Liver (tissue), 9 donors: ENCODE data around the gene HIGD2B. TPM values are rescaled to one million over a fixed set of nuclear protein-coding genes. Genes with fewer than 3 reads are reported as not detected.

Source experiments
- DNase-seq: peaks from one replicate; pipeline ENCODE4 v3.0.0-alpha.2; 2017; ENCODE audit warnings: low spot score
- H3K27ac ChIP-seq, 2 donors: one replicate each; pipeline ENCODE4 v1.7.0; 2013; ENCODE audit warnings: inconsistent platforms in 2 of 2, low read length in 2 of 2, control low read depth in 1 of 2, low read depth in 1 of 2, mild to moderate bottlenecking in 1 of 2
- H3K27me3 ChIP-seq, 4 donors: one replicate each; pipeline versions ENCODE4 v1.6.1 to v1.7.0; 2013; ENCODE audit warnings: low read length in 3 of 4, inconsistent platforms in 1 of 4, mild to moderate bottlenecking in 1 of 4, moderate library complexity in 1 of 4; ENCODE audit not compliant: control insufficient read depth in 4 of 4, insufficient read depth in 4 of 4
- H3K36me3 ChIP-seq, 4 donors: one replicate each; pipeline versions ENCODE4 v1.6.1 to v1.7.0; 2013; ENCODE audit warnings: low read length in 3 of 4, mild to moderate bottlenecking in 3 of 4, low read depth in 1 of 4, moderate library complexity in 1 of 4; ENCODE audit not compliant: control insufficient read depth in 4 of 4, insufficient read depth in 3 of 4
- H3K4me1 ChIP-seq, 4 donors: one replicate each; pipeline versions ENCODE4 v1.6.1 to v1.7.0; 2013; ENCODE audit warnings: low read length in 3 of 4, mild to moderate bottlenecking in 3 of 4, moderate library complexity in 1 of 4; ENCODE audit not compliant: control insufficient read depth in 4 of 4, insufficient read depth in 4 of 4
- H3K4me3 ChIP-seq, 3 donors: one replicate each; pipeline versions ENCODE4 v1.6.1 to v1.7.0; 2013; ENCODE audit warnings: low read length in 3 of 3, control low read depth in 1 of 3, low read depth in 1 of 3, mild to moderate bottlenecking in 1 of 3
- H3K9ac ChIP-seq, 2 donors: one replicate each; pipeline ENCODE4 v1.7.0; 2013; ENCODE audit warnings: low read length in 2 of 2, mild to moderate bottlenecking in 2 of 2, moderate library complexity in 2 of 2, control low read depth in 1 of 2, low read depth in 1 of 2
- H3K9me3 ChIP-seq, 4 donors: one replicate each; pipeline versions ENCODE4 v1.6.1 to v1.7.0; 2013; ENCODE audit warnings: low read length in 3 of 4; ENCODE audit not compliant: control insufficient read depth in 4 of 4
- ATF3 ChIP-seq: IDR thresholded peaks from 2 replicates; pipeline ENCODE4 v1.6.1; 2016; ENCODE audit warnings: antibody characterized with exemption
- CTCF ChIP-seq: fragments of 150-350 bp; IDR thresholded peaks from 2 replicates; pipeline ENCODE4 v1.5.1; 2017; ENCODE audit warnings: improper control_type of control experiment, low read depth, low read length; ENCODE audit not compliant: missing input control
- EGR1 ChIP-seq, 2 donors: IDR thresholded peaks; 2 replicates each; pipeline ENCODE4 v1.6.1; 2016 to 2018; ENCODE audit warnings: antibody characterized with exemption in 2 of 2, low read depth in 2 of 2
- FOXA1 ChIP-seq: IDR thresholded peaks from 2 replicates; pipeline ENCODE4 v1.6.1; 2016; ENCODE audit warnings: antibody characterized with exemption
- FOXA2 ChIP-seq: IDR thresholded peaks from 2 replicates; pipeline ENCODE4 v1.6.1; 2016; ENCODE audit warnings: antibody characterized with exemption
- GABPA ChIP-seq, 2 donors: IDR thresholded peaks in 1 of 2; conservative IDR thresholded peaks in 1 of 2; 2 replicates each; pipeline ENCODE4 v1.6.1; 2016; ENCODE audit warnings: antibody characterized with exemption in 2 of 2, mild to moderate bottlenecking in 1 of 2, moderate library complexity in 1 of 2
- HNF4A ChIP-seq, 2 donors: conservative IDR thresholded peaks; 2 replicates each; pipeline ENCODE4 v1.6.1; 2016; ENCODE audit warnings: antibody characterized with exemption in 2 of 2, mild to moderate bottlenecking in 2 of 2
- HNF4G ChIP-seq: IDR thresholded peaks from 2 replicates; pipeline ENCODE4 v1.6.1; 2016; ENCODE audit warnings: antibody characterized with exemption
- JUND ChIP-seq, 2 donors: IDR thresholded peaks; 2 replicates each; pipeline ENCODE4 v1.6.1; 2016; ENCODE audit warnings: antibody characterized with exemption in 2 of 2
- MAX ChIP-seq: IDR thresholded peaks from 2 replicates; pipeline ENCODE4 v1.6.1; 2016; ENCODE audit warnings: antibody characterized with exemption
- NR2F2 ChIP-seq: IDR thresholded peaks from 2 replicates; pipeline ENCODE4 v1.6.1; 2016; ENCODE audit warnings: antibody characterized with exemption
- RAD21 ChIP-seq, 2 donors: IDR thresholded peaks; 2 replicates each; pipeline ENCODE4 v1.6.1; 2016; ENCODE audit warnings: antibody characterized with exemption in 2 of 2, mild to moderate bottlenecking in 2 of 2
- REST ChIP-seq: IDR thresholded peaks from 2 replicates; pipeline ENCODE4 v1.6.1; 2016; ENCODE audit warnings: antibody characterized with exemption, mild to moderate bottlenecking
- RXRA ChIP-seq, 2 donors: IDR thresholded peaks; 2 replicates each; pipeline ENCODE4 v1.6.1; 2017 to 2018; ENCODE audit warnings: antibody characterized with exemption in 2 of 2, mild to moderate bottlenecking in 1 of 2
- SP1 ChIP-seq: IDR thresholded peaks from 2 replicates; pipeline ENCODE4 v1.6.1; 2018; ENCODE audit warnings: antibody characterized with exemption, mild to moderate bottlenecking
- TAF1 ChIP-seq: conservative IDR thresholded peaks from 2 replicates; pipeline ENCODE4 v1.6.1; 2016; ENCODE audit warnings: antibody characterized with exemption, mild to moderate bottlenecking
- YY1 ChIP-seq: IDR thresholded peaks from 2 replicates; pipeline ENCODE4 v1.6.1; 2016; ENCODE audit warnings: antibody characterized with exemption, mild to moderate bottlenecking
- ZBTB33 ChIP-seq: IDR thresholded peaks from 2 replicates; pipeline ENCODE4 v1.6.1; 2016; ENCODE audit warnings: antibody characterized with exemption
- WGBS: extraction: QIAGEN DNeasy Blood & Tissue Kit; methylation state at CpG from one replicate; pipeline ENCODE4 v1.1.7; 2013; 5-methylcytosine and 5-hydroxymethylcytosine counted together
- polyA plus RNA-seq, 2 donors: library from polyadenylated mRNA; stranded (reverse) in 1 of 2; unstranded in 1 of 2; fragments of 200-250 nt in 1 of 2; fragments of >200 nt in 1 of 2; fragmentation: Nextera tagmentation in 1 of 2; extraction: Ambion mirVana in 1 of 2; gene quantifications; one replicate each; pipeline versions ENCODE4 v1.2.1 to v1.2.3, GENCODE V29; 2013 to 2015
- total RNA-seq, 2 donors: library from RNA; depleted of rRNA; stranded (reverse); fragments of >200 nt; gene quantifications; one replicate each; pipeline ENCODE4 v1.2.3, GENCODE V29; 2014
- donor health status: healthy.
- donor health status: healthy.
- donor health status: healthy.
- donor health status: healthy.
- donor health status: healthy.

The HIGD2B gene
- total and polyA plus RNA-seq, 4 donors: not detected

GRCh38 chr15:72676838-72677237 is 9.1 kb downstream of the HIGD2B start:
- WGBS: 90% methylated on average over 4 of the region's 4 CpGs
- Histone ChIP-seq H3K36me3 (no peaks in the 10 kb centered on the region), H3K27me3 (no peaks in the 10 kb centered on the region), H3K9me3 (no peaks in the 10 kb centered on the region), H3K4me3 (no peak overlapping the region), H3K27ac (no peak overlapping the region), H3K9ac (no peak overlapping the region), H3K4me1 (no peaks in the 10 kb centered on the region)
- no peak for DNase-seq
- TF ChIP-seq YY1 (no peak), RAD21 (IDR thresholded peaks at IDR 0.05) (no peak), TAF1 (no peak), ATF3 (no peak), JUND (IDR thresholded peaks at IDR 0.05) (no peak), ZBTB33 (no peak), HNF4A (conservative IDR thresholded peaks at IDR 0.05) (no peak), REST (no peak), GABPA (IDR thresholded peaks at IDR 0.05 in 1 of 2, conservative IDR thresholded peaks at IDR 0.05 in 1 of 2) (no peak), FOXA2 (no peak)

- 35% methylated on average over 3 of the region's 3 CpGs for WGBS
- DNase-seq: no peak
- Histone ChIP-seq H3K4me1 (peaks cover 0 to 5% (median 2%) of the 10 kb centered on the region in 4 donors), H3K9me3 (no peaks in the 10 kb centered on the region), H3K27ac (no peak overlapping the region), H3K27me3 (no peaks in the 10 kb centered on the region), H3K9ac (no peak overlapping the region), H3K4me3 (no peak overlapping the region), H3K36me3 (no peaks in the 10 kb centered on the region)
- TF ChIP-seq FOXA1 (no peak), RAD21 (IDR thresholded peaks at IDR 0.05) (no peak), ZBTB33 (no peak), REST (no peak), CTCF (no peak), RXRA (IDR thresholded peaks at IDR 0.05) (no peak), ATF3 (no peak), EGR1 (IDR thresholded peaks at IDR 0.05; ENCODE audit: low read depth in 2 of 2) (no peak), MAX (no peak), HNF4G (no peak), SP1 (no peak), NR2F2 (no peak), JUND (IDR thresholded peaks at IDR 0.05) (no peak), TAF1 (no peak)
These were observed 14.5 kb downstream of the HIGD2B start for GRCh38 chr15:72671525-72671924.
